Measurements from ENCODE around the gene CXorf49.

The CXorf49 gene

GRCh38 chrX:71668248-71668595 is 49.9 kb downstream of the CXorf49 start:
- TF ChIP-seq POLR2AphosphoS5 (IDR thresholded peaks at IDR 0.05; ENCODE audit: low read depth, low read length) (no peak), TAF1 (IDR thresholded peaks at IDR 0.05; ENCODE audit: borderline replicate concordance, insufficient read depth, low read length) (no peak), FOXP2 (optimal IDR thresholded peaks at IDR 0.05; ENCODE audit: borderline replicate concordance, extremely low read depth, extremely low read length, insufficient read depth) (no peak), SIN3A (IDR thresholded peaks at IDR 0.05; ENCODE audit: borderline replicate concordance, insufficient read depth, low read length) (no peak)
- TF ChIP-seq, protein P1, sequence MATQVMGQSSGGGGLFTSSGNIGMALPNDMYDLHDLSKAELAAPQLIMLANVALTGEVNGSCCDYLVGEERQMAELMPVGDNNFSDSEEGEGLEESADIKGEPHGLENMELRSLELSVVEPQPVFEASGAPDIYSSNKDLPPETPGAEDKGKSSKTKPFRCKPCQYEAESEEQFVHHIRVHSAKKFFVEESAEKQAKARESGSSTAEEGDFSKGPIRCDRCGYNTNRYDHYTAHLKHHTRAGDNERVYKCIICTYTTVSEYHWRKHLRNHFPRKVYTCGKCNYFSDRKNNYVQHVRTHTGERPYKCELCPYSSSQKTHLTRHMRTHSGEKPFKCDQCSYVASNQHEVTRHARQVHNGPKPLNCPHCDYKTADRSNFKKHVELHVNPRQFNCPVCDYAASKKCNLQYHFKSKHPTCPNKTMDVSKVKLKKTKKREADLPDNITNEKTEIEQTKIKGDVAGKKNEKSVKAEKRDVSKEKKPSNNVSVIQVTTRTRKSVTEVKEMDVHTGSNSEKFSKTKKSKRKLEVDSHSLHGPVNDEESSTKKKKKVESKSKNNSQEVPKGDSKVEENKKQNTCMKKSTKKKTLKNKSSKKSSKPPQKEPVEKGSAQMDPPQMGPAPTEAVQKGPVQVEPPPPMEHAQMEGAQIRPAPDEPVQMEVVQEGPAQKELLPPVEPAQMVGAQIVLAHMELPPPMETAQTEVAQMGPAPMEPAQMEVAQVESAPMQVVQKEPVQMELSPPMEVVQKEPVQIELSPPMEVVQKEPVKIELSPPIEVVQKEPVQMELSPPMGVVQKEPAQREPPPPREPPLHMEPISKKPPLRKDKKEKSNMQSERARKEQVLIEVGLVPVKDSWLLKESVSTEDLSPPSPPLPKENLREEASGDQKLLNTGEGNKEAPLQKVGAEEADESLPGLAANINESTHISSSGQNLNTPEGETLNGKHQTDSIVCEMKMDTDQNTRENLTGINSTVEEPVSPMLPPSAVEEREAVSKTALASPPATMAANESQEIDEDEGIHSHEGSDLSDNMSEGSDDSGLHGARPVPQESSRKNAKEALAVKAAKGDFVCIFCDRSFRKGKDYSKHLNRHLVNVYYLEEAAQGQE (IDR thresholded peaks at IDR 0.05; ENCODE audit: insufficient read depth in 1 of 2, low read depth in 2 of 2, low read length in 2 of 2) = no peak

GRCh38 chrX:71667328-71668247 is 50.5 kb downstream of the CXorf49 start, which contains the start of gene LOC101059915:
Gene LOC101059915, plus strand, starts transcription at chrX:71667546.
- TF ChIP-seq POLR2AphosphoS5 (IDR thresholded peaks at IDR 0.05; ENCODE audit: low read depth, low read length) (no peak), SIN3A (IDR thresholded peaks at IDR 0.05; ENCODE audit: borderline replicate concordance, insufficient read depth, low read length) (no peak), FOXP2 (optimal IDR thresholded peaks at IDR 0.05; ENCODE audit: borderline replicate concordance, extremely low read depth, extremely low read length, insufficient read depth) (no peak)
- TF ChIP-seq, protein P1 (IDR thresholded peaks at IDR 0.05; ENCODE audit: insufficient read depth in 1 of 2, low read depth in 2 of 2, low read length in 2 of 2) = no peak

DNA sequence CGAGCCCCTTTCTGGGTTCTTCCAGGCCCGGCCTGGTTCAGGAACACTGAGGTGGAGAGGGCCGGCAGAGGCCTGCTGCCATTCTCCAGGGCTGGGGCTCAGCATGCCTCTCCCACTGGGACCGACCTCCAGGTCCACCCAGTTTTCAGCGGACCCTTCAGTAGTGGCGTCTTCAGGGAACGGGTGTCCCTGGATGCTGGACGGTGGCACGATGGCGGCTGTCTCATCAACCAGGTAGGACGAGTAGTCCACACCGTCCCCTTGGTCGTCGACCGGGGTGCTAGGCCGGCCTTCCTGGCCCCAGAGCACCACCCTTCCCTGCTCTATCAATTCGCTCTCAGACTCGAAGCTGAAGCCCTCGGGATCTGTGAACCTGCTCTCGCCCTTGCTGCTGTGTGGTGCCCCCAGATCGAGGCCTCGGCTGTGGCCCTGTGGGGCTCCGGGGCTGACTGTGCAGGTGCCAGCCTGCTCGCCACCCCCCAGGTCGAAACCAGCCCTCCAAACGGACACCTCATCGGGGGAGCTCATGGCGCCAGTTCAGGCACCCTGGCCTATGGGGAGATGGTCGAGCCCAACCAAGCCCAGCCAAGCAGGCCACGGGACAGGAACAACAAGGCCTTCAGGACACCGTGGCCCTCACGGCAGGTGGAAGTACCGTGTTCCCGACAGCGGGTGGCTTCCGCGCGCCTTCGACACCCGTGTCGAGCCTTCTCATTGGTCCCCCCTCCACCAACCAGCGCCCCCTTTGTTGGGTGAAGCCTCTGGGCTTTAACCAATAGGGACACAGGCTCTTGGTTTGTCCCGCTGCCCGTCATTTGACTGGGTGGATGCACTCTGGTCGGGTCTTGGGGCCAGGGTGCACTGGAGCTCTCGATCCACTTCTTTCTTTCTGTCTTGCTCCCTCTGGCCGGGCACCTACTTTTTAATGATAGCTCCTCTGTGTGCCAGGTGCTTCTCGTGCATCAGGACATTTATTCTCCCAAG is 51.6 kb downstream of the CXorf49 start:
- TF ChIP-seq POLR2AphosphoS5 (IDR thresholded peaks at IDR 0.05; ENCODE audit: low read depth, low read length) = no peak
- no peak for TF ChIP-seq SIN3A (IDR thresholded peaks at IDR 0.05; ENCODE audit: borderline replicate concordance, insufficient read depth, low read length)
- TF ChIP-seq FOXP2 (optimal IDR thresholded peaks at IDR 0.05; ENCODE audit: borderline replicate concordance, extremely low read depth, extremely low read length, insufficient read depth) = no peak

GRCh38 chrX:71665747-71666146 is 52.3 kb downstream of the CXorf49 start:
- TF ChIP-seq POLR2AphosphoS5 (IDR thresholded peaks at IDR 0.05; ENCODE audit: low read depth, low read length) (no peak), FOXP2 (optimal IDR thresholded peaks at IDR 0.05; ENCODE audit: borderline replicate concordance, extremely low read depth, extremely low read length, insufficient read depth) (no peak), SIN3A (IDR thresholded peaks at IDR 0.05; ENCODE audit: borderline replicate concordance, insufficient read depth, low read length) (no peak), TAF1 (IDR thresholded peaks at IDR 0.05; ENCODE audit: borderline replicate concordance, insufficient read depth, low read length) (no peak)
- TF ChIP-seq, protein P1 (IDR thresholded peaks at IDR 0.05; ENCODE audit: insufficient read depth in 1 of 2, low read depth in 2 of 2, low read length in 2 of 2) = no peak

DNA sequence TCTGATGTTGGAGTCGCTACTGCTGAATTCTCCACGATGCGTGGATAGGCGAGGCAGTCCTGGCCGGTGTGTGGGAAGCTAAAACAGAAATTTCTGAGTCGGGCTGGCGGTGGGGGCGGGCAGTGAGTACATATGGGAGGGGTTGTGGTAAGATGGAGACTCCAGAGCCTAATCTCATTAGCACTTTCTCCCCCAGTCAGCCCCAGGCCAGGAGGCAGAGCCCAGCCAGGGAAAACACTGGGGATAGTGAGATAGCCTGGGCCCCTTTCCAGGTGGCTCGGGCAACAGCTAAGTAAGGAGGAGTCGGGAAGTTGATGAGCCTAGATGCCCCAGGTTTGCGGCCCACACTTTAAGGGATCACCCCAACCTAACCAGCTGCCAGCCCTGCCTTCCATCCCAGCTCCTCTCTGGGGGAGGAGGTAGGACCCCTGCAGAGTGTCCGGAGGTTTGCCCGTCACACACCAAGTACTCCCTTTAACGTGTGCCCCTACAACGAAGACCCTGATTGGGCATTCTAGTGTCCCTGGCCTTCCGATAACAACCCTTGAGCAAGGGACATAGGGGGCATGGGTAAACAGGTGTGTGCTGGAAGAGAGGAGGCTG is 53.1 kb downstream of the CXorf49 start:
- TF ChIP-seq SIN3A (IDR thresholded peaks at IDR 0.05; ENCODE audit: borderline replicate concordance, insufficient read depth, low read length) (no peak), FOXP2 (optimal IDR thresholded peaks at IDR 0.05; ENCODE audit: borderline replicate concordance, extremely low read depth, extremely low read length, insufficient read depth) (no peak), POLR2AphosphoS5 (IDR thresholded peaks at IDR 0.05; ENCODE audit: low read depth, low read length) (no peak)
- TF ChIP-seq, protein P1 (IDR thresholded peaks at IDR 0.05; ENCODE audit: insufficient read depth in 1 of 2, low read depth in 2 of 2, low read length in 2 of 2) = no peak
